Measurements from ENCODE around the gene SEMA3D.

GRCh38 chr7:85068799-85069198 is 118.1 kb downstream of the SEMA3D start:
- no peak for TF ChIP-seq CTCF (IDR thresholded peaks at IDR 0.05; ENCODE audit: insufficient read depth, low read depth, low read length)
- TF ChIP-seq EZH2 (IDR thresholded peaks at IDR 0.05; ENCODE audit: insufficient read depth, low read length), result no peak
